Stimulated activated naive CD4-positive, alpha-beta T cell (primary cell): ENCODE data around the gene SSUH2.
"Not testable (repeated sequence)": the region's sequence is repeated elsewhere in the genome, so short reads cannot be mapped to it uniquely, and the experiment has no call there.

Experiments used
- DNase-seq, 6 experiments: peaks; one replicate each; lab custom pipeline; 2025; lab: John Stamatoyannopoulos, UW

SSUH2 gene

GRCh38 chr3:8580434-8580833, 64.2 kb downstream of the SSUH2 start:
- not testable (repeated sequence) for DNase-seq

GRCh38 chr3:8579943-8580342, 64.7 kb downstream of the SSUH2 start:
- no peak for DNase-seq

- no peak for DNase-seq
These were observed 65.5 kb downstream of the SSUH2 start for GRCh38 chr3:8579096-8579495.

- DNase-seq = no peak
These were observed 66.3 kb downstream of the SSUH2 start for GRCh38 chr3:8578282-8578681.

GRCh38 chr3:8576841-8577571, 67.6 kb downstream of the SSUH2 start:
- DNase-seq = no peak

DNA sequence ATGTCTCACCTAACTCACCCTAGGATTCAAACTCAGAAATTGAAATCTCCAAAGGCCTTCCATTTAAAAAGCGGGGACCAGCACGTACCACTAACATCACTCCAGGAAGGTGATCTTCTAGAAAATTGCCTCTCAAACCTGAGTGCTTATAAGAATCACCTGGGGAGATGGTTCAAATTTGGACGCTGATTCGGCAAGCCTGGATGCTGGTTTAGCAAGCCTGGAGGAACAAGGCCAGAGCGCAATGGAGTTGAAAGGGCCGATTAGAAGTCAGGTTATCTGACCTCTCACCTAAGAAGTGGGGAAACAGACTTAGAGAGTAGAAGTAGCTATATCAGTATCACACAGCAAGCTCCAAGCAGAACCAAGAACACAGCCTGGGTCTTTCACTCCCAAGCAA, 68.2 kb downstream of the SSUH2 start:
- no peak for DNase-seq

DNA sequence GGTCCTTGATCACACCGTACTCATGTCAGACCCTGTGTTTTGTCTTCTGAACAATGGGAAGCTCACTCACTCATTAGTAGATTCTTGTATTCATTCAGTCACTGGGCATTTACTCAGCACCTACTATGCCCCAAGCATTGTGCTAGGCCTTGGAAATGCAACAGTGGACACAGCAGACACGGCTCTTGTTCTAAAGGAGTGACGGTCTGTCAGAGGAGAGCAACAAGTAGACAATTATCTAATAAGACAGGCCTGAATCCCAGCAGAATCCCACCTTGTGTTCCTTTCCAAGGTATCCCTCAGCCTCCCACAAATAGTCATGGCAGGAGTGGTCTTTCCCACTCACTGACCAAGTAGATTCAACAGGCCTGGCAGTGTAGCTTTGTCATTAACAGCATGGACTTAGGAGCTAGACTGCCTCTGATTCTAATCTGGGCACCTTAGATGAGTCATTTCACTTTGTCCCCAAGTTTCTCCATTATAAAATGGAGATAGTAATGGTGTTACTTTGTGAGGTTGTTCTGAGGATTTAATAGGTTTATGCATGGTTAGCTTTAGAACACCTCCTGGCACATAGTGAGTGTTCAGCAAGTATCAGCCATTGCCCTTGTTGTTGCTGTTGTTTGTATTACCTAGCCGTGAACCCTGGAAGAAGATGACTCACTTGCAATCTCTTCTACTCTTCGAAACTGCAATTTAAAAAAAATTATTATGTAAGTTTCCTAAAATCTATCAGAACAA, 69.1 kb downstream of the SSUH2 start:
- DNase-seq = no peak

DNA sequence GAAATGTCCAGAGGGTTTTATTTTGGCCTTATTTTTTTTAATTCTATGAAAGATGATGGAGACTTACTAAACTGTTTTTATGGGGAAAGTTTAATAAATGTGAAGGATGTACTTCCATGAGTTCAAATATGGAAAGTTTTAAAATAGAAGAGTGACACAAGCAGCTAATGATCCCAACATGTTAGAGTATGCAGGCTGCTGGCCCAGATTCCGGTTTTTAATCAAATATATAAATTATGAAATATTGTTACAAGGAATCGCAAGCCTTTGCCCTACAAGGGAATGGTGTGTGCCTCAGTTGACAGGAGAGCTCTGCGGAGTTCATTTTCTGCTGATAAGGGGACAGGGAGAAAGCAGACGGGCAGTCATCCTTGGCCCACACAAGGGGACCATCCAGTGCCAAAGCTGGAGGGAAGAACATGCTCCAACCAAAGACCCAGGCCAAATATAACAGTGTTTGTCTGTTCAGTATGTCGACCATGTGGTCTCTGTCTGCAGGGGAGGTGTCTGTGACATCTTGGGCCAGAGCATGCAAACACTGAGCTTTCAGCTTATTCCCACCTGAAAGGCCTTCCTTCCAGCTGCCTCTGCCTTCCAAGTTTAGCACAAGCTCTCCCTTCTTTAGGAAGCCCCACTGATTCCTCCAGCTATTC, 69.8 kb downstream of the SSUH2 start:
- no peak for DNase-seq

GRCh38 chr3:8574040-8574669, 70.4 kb downstream of the SSUH2 start:
- DNase-seq = no peak

DNA sequence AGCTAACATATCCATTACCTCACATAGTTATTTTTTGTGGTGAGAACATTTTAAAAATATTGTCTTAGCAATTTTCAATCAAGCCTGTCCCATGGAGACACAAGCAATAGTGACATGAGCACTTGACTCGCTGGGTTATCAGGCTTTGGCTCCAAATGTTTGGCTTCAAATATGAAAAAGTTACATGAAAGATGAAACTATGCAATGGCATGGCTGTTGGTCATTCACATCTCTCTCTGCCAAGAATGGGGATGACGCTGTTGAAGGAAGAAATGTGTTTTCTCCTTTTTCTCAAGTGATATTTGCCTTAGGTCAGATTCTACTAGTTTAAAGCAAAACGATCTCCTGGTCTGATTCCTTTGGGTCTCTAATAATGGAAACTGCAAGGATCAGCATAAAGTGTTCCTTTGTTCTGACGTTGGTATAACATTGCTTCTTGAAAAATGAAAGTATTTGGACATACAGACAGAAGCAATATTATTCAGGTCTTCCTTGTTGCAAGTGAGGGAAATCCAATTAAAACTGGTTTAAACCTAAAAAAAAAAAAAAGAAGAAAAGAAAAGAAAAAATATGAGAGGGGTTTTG, 71.2 kb downstream of the SSUH2 start:
- DNase-seq = no peak

- DNase-seq = no peak
These were observed 73.3 kb downstream of the SSUH2 start for GRCh38 chr3:8571256-8571655.
